GM19467 (cell line): ENCODE data around the gene RELA.

Source experiments
- ATAC-seq: cut with Tn5 transposase; IDR thresholded peaks from one replicate; pipeline ENCODE4 v1.9.1; 2021; ENCODE audit warnings: mild to moderate bottlenecking, moderate library complexity; ENCODE audit not compliant: unreplicated experiment

Gene RELA

DNA sequence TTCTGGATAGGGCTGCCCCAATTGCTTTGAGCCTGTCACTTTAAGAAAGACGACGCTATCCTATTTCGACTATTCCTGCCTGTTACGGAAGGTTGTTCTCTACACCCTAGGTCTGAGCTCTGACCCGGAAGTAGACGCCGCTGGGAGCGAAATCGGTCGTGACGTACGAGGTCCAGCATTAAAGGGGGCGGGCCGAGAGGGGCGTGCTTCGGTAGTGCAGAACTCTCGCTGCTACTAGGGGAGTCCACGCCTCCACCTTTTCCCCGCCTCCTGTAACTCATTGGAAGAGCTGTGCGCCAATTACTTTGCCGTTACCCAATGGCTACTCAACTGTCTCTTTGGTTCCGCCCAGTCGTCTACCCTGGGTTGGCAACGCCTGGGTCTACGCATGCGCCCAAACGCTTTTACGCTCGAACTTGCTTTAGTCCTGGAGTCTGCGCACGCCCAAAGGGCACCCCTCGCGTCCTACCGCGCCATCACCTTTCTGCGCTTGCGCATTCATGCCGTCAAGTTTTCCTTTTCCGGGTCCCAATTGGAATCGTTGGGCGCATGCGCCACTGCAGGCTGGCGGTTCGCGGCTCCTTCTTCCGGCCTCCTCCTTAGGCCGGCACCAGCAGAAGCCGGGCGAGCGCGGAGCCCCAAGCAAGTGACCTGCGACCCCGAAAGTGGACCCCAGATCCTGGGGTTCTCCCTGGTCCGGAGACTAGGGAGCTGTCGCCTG is 47.3 kb downstream of the RELA start, which contains the start of gene PCNX3:
Gene PCNX3 (plus strand): TSS at position 548 of the 721 bp plus-strand sequence. CDS start 536 bp downstream, outside the sequence.
- peak; percentile 67 for ATAC-seq

DNA sequence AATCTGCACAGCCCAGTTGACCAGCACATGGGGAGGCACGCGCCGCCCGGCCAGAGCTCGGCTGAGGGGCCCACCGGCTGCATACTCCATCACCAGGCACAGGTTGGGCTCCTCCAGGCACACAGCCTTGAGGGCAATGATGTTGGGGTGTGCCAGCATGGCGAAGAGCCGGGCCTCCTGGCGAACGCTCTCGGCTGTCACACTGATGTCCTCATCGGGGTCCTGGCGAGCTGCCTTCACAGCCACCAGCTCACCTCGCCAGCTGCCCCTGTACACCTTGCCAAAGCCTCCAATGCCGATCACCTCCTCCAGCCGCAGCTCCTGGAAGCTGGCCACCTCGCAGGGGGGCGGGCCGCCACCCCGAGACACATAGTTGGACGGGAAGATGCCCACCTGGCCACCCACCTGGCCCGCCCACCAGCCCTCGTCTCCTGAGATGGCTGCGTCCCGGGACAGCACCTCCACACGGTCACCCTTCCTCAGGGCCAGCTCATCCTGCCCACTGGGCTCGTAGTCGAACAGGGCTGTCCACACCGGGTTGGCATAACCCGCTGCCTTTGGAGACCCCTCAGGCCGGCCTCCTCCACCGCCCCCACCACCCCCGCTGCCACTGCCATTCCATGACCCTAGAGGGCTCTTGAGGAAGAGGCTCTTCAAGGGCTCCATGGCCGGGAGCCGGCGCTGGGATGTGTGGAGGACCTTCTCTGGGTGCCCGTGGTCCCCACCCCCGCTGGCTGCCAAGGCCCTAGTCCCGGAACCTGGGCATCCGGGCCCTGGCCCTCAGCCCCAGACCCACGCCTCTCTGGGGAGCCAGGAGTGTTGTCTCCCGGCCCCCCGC is 49.4 kb downstream of the RELA start:
- no peak for ATAC-seq

DNA sequence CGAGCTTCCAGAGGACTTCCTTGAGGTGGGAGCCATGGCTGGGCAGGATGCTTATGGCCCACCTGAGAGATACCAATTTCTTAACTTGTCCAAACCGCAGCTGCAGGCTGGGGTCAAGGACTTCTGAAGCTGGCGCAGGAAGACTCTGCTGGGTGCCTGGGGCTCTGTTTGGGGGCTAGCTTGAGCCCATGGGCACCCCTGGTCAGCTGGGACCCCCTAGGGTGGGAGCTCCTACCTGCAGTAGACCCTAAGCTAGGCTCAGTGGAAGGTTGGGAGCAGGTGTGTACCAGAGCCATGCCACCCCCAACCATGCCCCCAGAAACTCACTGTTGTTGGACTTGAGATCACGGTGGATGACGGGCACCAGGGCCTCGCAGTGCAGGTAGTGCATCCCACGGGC is 50.0 kb downstream of the RELA start:
- ATAC-seq: no peak

DNA sequence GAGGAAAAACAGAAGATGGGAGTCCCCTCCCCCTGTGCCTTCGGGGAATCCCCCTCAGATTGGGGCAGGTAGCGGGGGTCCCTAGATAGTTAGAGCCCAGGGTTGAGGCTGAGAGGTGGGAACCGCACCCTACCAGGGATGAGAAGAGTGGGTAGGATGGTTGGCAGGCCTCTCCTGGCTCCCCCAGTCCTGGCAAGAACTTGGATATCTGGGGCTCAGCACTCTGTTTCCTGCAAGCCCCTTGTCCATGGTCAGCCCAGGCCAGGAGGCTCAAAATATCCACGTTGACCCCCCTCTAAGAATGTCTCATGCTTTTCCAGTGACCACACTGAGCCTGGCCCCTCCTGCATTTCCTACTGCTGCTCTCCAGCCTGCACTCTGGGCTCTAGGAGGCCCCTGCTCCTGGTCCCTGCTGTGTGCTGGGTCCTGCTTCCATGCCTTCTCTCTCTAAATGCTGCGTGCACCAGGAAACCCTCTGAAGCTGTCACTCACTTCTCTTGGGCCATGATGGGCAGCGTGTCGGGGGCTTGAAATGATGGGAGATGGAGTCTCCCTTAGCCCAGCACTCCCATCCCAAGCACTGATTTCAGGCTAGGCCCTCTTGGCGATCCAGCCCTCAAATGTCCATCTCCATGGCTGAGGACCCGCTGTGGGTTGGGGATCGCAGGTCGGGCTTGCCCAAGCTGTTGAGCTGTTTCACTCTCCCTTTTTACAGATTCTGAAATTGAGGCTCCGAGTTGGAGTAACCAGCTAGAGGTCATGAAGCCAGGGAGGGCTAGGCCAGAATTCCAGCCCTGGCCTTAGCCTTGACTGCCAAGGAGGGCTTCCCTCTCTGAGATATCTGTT is 50.7 kb downstream of the RELA start:
- no peak for ATAC-seq

DNA sequence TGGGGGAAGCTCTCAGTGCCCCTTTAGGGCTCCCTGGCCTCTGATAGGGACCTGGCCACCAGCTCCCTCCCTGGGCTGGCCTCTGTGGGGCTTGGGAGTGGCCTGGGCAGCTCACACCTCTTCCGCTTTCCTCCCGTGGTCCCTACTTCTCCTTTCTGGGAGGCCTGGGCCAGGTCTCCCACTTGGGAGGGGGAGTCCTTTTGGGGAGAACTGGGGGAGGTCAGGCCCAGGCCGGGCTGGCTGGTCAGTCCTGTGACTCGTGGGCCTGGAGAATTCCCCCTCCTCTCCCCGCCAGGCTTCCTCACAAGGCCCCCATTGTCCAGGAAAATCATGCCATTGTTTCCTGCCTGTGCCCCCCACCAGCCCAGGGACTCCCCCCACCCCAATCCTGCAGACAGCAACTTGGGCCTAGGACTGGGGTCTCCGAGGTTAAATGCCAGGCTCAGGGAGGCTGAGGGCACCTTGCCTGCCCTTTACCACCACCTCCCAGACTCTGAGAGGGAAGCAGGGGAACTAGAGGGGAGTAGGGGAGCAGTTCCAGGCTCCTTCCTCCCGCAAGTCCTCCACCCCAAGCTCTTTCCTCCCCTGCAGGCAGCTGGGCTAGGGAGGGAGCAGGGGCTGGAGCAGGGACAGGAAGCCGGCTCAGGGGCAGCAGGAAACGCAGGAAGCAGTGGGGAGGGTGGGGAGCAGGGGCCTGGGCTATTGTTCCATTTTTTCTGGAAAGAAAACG is 51.5 kb downstream of the RELA start:
- ATAC-seq: no peak

DNA sequence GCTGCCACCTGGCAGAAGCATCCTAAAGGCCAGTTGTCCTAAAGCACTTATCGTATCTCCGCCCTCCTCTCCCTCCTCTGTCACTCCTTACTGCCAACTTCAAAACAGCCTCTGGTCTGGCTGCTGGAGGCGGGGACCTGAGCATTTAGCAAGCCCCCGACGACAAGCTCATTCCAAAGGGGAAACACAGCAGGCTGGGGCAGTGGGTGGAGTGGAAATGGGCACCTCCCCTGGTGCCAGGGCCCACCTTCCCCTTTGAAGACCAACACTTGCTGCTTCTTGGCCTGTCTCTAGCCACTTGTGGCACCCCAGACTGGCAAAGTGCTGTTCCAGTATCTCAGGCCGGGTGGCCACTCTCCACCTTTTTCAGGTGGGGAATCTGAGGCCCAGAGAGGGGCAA is 52.3 kb downstream of the RELA start:
- no peak for ATAC-seq

DNA sequence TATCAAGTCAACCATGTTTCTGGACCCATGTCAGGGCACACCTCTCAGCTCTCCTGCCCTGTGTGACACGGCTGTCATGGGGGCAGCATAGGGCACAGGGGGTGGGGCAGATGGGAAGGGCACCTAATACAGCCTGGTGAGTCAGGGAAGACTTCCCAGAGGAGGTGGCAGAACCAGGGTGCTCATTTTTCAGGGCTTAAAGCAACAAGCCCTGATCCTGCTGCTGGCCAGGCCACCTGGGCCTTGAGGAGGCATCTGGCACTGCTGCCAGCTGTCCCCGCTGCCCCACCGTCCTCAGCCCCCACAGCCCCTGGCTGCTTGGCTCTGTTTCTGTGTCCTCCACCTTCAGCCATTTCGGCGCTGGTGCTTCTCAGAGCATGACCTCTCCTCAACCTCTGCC is 53.1 kb downstream of the RELA start:
- ATAC-seq: no peak

DNA sequence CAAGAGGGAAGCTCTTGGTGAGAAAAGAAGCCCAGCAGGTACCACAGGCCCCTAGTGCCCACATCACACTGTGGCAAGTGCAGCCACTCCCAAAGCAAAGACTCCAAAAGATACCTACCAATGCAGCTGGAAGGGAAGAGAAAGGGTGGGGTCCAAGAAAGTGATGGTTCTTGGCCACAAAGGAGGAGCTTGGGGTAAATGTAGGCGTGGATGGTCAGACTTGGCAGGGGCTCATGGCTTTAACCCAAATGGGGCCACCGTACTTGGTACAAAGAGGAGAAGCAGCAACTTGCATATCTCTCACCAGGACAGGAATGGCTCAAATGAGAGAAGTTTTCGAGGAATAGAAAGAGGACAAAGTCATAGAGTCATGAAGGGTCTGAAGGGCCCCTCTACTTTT is 53.5 kb downstream of the RELA start:
- ATAC-seq: no peak

DNA sequence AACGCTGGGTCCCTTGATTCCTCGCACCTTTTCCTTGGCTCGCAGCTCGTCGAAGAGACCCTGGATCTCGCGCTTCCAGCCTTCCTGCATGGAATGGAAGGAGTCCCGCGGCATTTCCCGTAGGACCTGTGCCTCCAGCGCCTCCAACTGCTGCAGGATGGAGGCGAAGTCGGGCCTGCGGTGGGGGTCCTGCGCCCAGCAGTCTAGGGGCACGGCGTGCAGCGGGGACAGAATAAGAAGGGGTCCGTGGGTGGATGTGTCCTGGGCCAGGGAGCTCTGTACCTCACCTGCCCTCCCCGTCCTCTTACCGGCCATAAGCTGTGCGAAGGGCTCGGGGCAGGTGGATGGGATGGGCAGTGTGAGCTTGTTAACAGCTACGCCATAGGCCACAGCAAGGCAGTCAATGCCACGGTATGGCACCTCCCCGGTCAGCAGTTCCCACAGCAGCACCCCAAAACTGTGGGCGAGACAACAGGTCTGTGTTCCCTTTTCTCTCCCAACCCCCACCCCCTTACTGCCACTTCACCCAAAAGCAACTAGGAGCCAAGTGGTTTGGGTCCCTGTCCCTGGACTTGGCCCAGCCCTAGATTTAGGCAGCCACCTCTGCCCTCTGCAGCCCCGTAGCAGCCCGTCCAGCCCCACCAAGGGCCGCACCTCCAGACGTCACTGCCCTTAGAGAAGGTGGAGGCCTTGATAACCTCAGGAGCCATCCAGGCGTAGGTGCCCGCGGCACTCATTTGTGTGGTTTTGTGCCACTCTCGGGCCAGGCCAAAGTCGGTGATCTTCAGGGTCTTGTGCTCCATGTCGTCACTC is 54.9 kb downstream of the RELA start:
- ATAC-seq: no peak

DNA sequence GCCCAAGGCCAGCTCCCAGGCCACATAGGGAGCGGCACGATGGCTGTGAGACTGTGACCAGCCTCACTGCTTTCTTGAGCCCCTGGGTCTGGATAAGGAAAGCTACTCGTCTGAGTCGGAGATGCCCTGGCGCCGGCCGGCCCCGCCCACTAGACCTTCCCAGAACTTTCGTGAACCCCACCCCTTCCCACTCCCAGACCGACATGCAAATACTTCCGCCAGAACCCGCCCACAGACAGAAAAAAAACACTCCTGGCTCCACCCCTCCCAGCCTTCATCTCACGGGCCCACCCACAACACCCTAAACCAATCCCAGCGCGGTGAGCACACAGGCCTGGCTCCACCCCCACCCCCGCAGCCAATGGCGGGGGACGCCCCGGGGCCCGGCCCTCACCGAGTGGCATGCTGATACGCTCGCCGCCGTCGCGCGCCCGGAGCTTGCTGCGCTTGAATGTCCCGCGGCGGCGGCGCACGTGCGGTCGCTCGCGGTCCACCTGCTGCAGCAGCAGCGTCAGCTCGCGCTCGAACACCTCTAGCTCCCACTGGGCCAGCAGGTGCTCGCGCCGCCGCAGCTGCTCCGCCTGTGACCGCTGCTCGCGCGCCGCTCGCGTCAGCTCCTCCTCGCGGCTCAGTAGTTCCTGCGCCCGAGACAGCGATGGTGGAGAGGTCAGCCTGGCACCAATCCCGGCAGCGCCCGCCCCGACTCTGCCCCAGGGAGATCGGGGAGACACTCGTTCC is 55.7 kb downstream of the RELA start:
- no peak for ATAC-seq

DNA sequence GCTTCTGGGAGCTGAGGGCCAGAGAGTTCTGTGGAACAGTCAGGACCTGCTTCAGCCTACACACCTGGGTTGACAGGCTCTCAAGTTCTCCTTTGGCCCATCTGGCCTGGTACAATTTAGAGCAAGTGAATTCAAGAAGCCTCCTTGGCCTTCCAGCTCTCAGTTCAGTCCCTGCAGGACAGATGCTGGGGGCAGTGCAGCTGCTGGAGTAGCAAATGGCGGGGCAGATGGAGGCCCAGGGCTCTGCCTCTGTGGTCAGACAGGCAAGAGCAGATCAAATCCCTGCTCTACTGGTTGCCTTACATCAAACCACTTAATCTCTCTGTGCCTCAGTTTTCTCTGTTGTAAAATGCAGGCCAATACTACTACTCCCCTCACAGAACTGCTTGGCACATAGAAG is 58.5 kb downstream of the RELA start:
- no peak for ATAC-seq
